Mammary epithelial cell (primary cell): ENCODE data around the gene TMEM135.

Experiments
- EZH2 ChIP-seq: IDR thresholded peaks from 2 replicates; pipeline ENCODE4 v1.6.1; 2012; ENCODE audit warnings: low read length, inconsistent platforms, borderline replicate concordance
- TF ChIP-seq, protein P1 (sequence below), 2 donors: IDR thresholded peaks in 1 of 2; conservative IDR thresholded peaks in 1 of 2; 2 replicates each; pipeline ENCODE4 v1.5.1; 2011 to 2012; ENCODE audit warnings: inconsistent platforms in 2 of 2, low read length in 2 of 2, mild to moderate bottlenecking in 2 of 2, control low read depth in 1 of 2, low read depth in 1 of 2; ENCODE audit not compliant: insufficient read depth in 1 of 2; ENCODE audit errors: extremely low read depth in 1 of 2

DNA sequence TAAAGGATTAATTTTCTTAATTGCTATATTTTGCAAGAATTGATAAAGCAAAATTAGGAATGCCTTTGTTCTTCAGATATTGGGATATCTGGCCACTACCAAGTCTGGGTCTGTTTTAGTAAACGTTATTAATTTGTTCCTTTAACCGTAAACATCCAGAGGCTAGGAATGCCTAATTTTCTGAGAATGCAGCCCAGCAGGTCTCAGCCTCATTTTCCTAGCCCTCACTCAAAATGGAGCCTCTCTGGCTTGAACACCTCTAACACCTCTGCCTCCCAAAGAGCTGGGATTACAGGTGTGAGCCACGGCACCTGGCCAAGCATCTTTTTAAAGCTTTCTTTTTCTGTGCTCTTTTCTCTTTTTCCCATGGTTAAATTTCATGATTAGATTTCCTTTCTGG is 18.4 kb downstream of the TMEM135 start:
- TF ChIP-seq, protein P1, sequence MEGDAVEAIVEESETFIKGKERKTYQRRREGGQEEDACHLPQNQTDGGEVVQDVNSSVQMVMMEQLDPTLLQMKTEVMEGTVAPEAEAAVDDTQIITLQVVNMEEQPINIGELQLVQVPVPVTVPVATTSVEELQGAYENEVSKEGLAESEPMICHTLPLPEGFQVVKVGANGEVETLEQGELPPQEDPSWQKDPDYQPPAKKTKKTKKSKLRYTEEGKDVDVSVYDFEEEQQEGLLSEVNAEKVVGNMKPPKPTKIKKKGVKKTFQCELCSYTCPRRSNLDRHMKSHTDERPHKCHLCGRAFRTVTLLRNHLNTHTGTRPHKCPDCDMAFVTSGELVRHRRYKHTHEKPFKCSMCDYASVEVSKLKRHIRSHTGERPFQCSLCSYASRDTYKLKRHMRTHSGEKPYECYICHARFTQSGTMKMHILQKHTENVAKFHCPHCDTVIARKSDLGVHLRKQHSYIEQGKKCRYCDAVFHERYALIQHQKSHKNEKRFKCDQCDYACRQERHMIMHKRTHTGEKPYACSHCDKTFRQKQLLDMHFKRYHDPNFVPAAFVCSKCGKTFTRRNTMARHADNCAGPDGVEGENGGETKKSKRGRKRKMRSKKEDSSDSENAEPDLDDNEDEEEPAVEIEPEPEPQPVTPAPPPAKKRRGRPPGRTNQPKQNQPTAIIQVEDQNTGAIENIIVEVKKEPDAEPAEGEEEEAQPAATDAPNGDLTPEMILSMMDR (conservative IDR thresholded peaks at IDR 0.05 in 1 of 2, IDR thresholded peaks at IDR 0.05 in 1 of 2; ENCODE audit: extremely low read depth in 1 of 2, insufficient read depth in 1 of 2, low read depth in 1 of 2, low read length in 2 of 2): no peak
- no peak for TF ChIP-seq EZH2
